ENCODE measurements around the gene ENO3.

DNA sequence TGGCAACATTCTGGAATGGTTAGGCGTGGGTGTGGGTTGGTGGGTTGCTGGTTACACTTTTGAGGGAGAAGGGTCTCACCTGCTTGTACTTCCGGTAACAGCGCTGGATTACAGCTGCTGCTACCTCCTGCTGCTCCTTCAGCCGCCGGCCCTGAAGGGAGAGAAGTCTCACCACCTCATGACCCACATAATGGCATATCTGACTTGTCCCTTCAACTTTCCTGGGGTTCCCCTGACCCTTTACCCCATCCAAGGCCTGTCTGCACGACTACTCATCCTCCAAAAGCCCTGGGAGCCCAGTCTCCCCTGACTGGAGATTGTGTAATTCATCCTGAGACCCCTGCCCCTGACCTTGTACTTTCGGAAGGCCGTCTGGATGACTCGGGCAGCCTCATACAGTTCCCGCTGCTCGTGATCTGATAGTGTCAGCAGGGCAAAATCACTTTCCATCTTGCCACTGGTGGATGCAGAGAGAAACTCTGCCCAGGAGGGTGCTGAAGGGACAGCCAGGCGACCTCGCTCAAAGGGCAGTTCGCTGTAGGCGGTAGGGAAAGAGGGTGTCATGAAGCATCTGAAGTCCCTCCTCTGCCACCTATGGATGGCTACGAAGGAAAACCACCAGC lies 18.7 kb downstream of the ENO3 start:
- TF ChIP-seq, protein P1, sequence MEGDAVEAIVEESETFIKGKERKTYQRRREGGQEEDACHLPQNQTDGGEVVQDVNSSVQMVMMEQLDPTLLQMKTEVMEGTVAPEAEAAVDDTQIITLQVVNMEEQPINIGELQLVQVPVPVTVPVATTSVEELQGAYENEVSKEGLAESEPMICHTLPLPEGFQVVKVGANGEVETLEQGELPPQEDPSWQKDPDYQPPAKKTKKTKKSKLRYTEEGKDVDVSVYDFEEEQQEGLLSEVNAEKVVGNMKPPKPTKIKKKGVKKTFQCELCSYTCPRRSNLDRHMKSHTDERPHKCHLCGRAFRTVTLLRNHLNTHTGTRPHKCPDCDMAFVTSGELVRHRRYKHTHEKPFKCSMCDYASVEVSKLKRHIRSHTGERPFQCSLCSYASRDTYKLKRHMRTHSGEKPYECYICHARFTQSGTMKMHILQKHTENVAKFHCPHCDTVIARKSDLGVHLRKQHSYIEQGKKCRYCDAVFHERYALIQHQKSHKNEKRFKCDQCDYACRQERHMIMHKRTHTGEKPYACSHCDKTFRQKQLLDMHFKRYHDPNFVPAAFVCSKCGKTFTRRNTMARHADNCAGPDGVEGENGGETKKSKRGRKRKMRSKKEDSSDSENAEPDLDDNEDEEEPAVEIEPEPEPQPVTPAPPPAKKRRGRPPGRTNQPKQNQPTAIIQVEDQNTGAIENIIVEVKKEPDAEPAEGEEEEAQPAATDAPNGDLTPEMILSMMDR (IDR thresholded peaks at IDR 0.05) = no peak
- no peak for TF ChIP-seq POLR2A (IDR thresholded peaks at IDR 0.05)
